ENCODE data around the gene MAP4K3.

- TF ChIP-seq CTCF (conservative IDR thresholded peaks at IDR 0.05; ENCODE audit: low read length) (no peak), EZH2phosphoT487 (IDR thresholded peaks at IDR 0.05; ENCODE audit: borderline replicate concordance, low read depth, low read length) (no peak)
Measured at GRCh38 chr2:39466311-39466710, 29.2 kb upstream of the MAP4K3 start.
